K562 (cell line): Measurements from ENCODE around the gene MRPL55. TPM values are rescaled to one million over a fixed set of nuclear protein-coding genes. Genes with fewer than 3 reads are reported as not detected.

Source experiments
- BCOR ChIP-seq: fragments of 450-650 bp; IDR thresholded peaks from 2 replicates; pipeline ENCODE4 v1.6.1; 2016
- DACH1 ChIP-seq: fragments of 450-650 bp; IDR thresholded peaks from 2 replicates; pipeline ENCODE4 v1.6.1; 2018; ENCODE audit not compliant: partially characterized antibody
- DIDO1 ChIP-seq: fragments of 450-650 bp; IDR thresholded peaks from 2 replicates; pipeline ENCODE4 v1.6.1; 2016; ENCODE audit warnings: low read depth, missing biosample characterization, missing genetic modification characterization
- ERF ChIP-seq: fragments of 450-650 bp; formaldehyde crosslinking; IDR thresholded peaks from 2 replicates; pipeline ENCODE4 v1.4.0; 2020; ENCODE audit warnings: mild to moderate bottlenecking, mixed read lengths
- FOXA1 ChIP-seq: fragments of 450-650 bp; IDR thresholded peaks from 2 replicates; pipeline ENCODE4 v1.6.1; 2016; ENCODE audit warnings: mild to moderate bottlenecking, borderline replicate concordance
- GABPB1 ChIP-seq: sonication (generic); formaldehyde crosslinking; IDR thresholded peaks from 2 replicates; pipeline ENCODE4 v1.8.0; 2022; ENCODE audit warnings: mild to moderate bottlenecking, missing genetic modification reagents
- GTF2F1 ChIP-seq: IDR thresholded peaks from 2 replicates; pipeline ENCODE4 v1.6.1; 2011; ENCODE audit warnings: low read depth, low read length, improper control_type of control experiment
- HDAC1 ChIP-seq, 2 experiments: fragments of 450-650 bp; IDR thresholded peaks; 2 replicates each; pipeline ENCODE4 v1.6.1; 2016 to 2017; ENCODE audit warnings: inconsistent platforms in 1 of 2, mild to moderate bottlenecking in 1 of 2, moderate library complexity in 1 of 2
- JUN ChIP-seq, 2 experiments: sonication (generic) in 1 of 2; formaldehyde crosslinking in 1 of 2; IDR thresholded peaks; 2 replicates each; pipeline versions ENCODE4 v1.6.1 to v1.8.0; 2012 to 2022; ENCODE audit warnings: borderline replicate concordance in 2 of 2, mild to moderate bottlenecking in 2 of 2, improper control_type of control experiment in 1 of 2, low read depth in 1 of 2, low read length in 1 of 2, missing genetic modification reagents in 1 of 2
- LARP7 ChIP-seq: fragments of 450-650 bp; IDR thresholded peaks from 2 replicates; pipeline ENCODE4 v1.6.1; 2016
- MBD2 ChIP-seq: sonication (generic); IDR thresholded peaks from 2 replicates; pipeline ENCODE4 v1.6.1; 2016; ENCODE audit warnings: low read depth, borderline replicate concordance
- MIER1 ChIP-seq: fragments of 450-650 bp; IDR thresholded peaks from 2 replicates; pipeline ENCODE4 v1.6.1; 2016; ENCODE audit warnings: antibody characterized with exemption, mild to moderate bottlenecking, low read depth
- NFXL1 ChIP-seq: fragments of 450-650 bp; formaldehyde crosslinking; IDR thresholded peaks from 2 replicates; pipeline ENCODE4 v1.4.0; 2021; ENCODE audit warnings: mild to moderate bottlenecking
- PHB2 ChIP-seq: fragments of 450-650 bp; IDR thresholded peaks from 2 replicates; pipeline ENCODE4 v1.6.1; 2017; ENCODE audit warnings: low read depth
- POLR2AphosphoS2 ChIP-seq: IDR thresholded peaks from 2 replicates; pipeline ENCODE4 v1.6.1; 2012; ENCODE audit warnings: low read length, improper control_type of control experiment
- POLR2AphosphoS5 ChIP-seq: IDR thresholded peaks from 2 replicates; pipeline ENCODE4 v1.6.1; 2011; ENCODE audit warnings: mild to moderate bottlenecking, low read depth, low read length, moderate library complexity; ENCODE audit not compliant: control insufficient read depth, insufficient read depth
- RNF2 ChIP-seq: sonication (generic); IDR thresholded peaks from 2 replicates; pipeline ENCODE4 v1.6.1; 2016
- SIN3A ChIP-seq, 2 experiments: fragments of 150-350 bp in 1 of 2; IDR thresholded peaks; 2 replicates each; pipeline ENCODE4 v1.6.1; 2011 to 2016; ENCODE audit warnings: borderline replicate concordance in 2 of 2, low read depth in 2 of 2, low read length in 2 of 2, mild to moderate bottlenecking in 2 of 2, moderate library complexity in 2 of 2; ENCODE audit not compliant: control insufficient read depth in 1 of 2
- SIRT6 ChIP-seq: IDR thresholded peaks from one replicate; pipeline ENCODE4 v1.6.1; 2012; ENCODE audit warnings: low read depth, mild to moderate bottlenecking, control low read depth, inconsistent platforms, low read length, moderate library complexity
- SMAD3 ChIP-seq: fragments of 450-650 bp; formaldehyde crosslinking; conservative IDR thresholded peaks from 2 replicates; pipeline ENCODE4 v1.4.0; 2020; ENCODE audit warnings: mild to moderate bottlenecking
- TARDBP ChIP-seq: fragments of 450-650 bp; IDR thresholded peaks from 2 replicates; pipeline ENCODE4 v1.6.1; 2016
- TBP ChIP-seq: optimal IDR thresholded peaks from 2 replicates; pipeline ENCODE3; 2011; ENCODE audit warnings: low read depth, low read length, improper control_type of control experiment
- ZBED1 ChIP-seq: IDR thresholded peaks from 2 replicates; pipeline ENCODE4 v1.6.1; 2014
- ZNF316 ChIP-seq: fragments of 450-650 bp; IDR thresholded peaks from 2 replicates; pipeline ENCODE4 v1.6.1; 2016
- ZNF717 ChIP-seq: fragments of 250-450 bp; sonication (Bioruptor Pico); IDR thresholded peaks from 2 replicates; pipeline ENCODE4 v1.5.0; 2021
- polyA plus RNA-seq, 8 experiments: library from polyadenylated mRNA; depleted of rRNA in 4 of 8; stranded (reverse) in 5 of 8; unstranded in 3 of 8; fragments of >200 nt; fragmentation: Nextera tagmentation in 2 of 8; fragmentation: Illumina TruSeq in 1 of 8; extraction: Ambion mirVana in 2 of 8; extraction: Trizol in 1 of 8; gene quantifications; 2 replicates each; pipeline versions ENCODE4 v1.2.1 to v1.2.3, GENCODE V29; 2011 to 2014; ENCODE audit warnings: inconsistent platforms in 1 of 8, missing spikeins in 1 of 8
- total RNA-seq, 7 experiments: library from RNA; depleted of rRNA in 6 of 7; stranded (reverse); fragments of >200 nt in 6 of 7; fragmentation: Illumina TruSeq in 2 of 7; extraction: Trizol in 2 of 7; gene quantifications; 2 replicates each; pipeline versions ENCODE4 v1.2.1 to v1.2.3, GENCODE V29; 2011 to 2021; ENCODE audit warnings: low replicate concordance in 1 of 7
- TF ChIP-seq, protein P1 (sequence below): fragments of 450-650 bp; IDR thresholded peaks from 2 replicates; pipeline ENCODE4 v1.6.1; 2018; ENCODE audit not compliant: partially characterized antibody
- TF ChIP-seq, protein P2 (sequence below): sonication (generic); formaldehyde crosslinking; IDR thresholded peaks from 2 replicates; pipeline ENCODE4 v1.8.0; 2022; ENCODE audit warnings: mild to moderate bottlenecking, missing genetic modification reagents

MRPL55 gene
- total and polyA plus RNA-seq, 9 of the 15 experiments (the other 6 are each of a cell fraction or from before 2014, with no cell fraction given) = 34.9 to 228 (median 81.0) TPM

DNA sequence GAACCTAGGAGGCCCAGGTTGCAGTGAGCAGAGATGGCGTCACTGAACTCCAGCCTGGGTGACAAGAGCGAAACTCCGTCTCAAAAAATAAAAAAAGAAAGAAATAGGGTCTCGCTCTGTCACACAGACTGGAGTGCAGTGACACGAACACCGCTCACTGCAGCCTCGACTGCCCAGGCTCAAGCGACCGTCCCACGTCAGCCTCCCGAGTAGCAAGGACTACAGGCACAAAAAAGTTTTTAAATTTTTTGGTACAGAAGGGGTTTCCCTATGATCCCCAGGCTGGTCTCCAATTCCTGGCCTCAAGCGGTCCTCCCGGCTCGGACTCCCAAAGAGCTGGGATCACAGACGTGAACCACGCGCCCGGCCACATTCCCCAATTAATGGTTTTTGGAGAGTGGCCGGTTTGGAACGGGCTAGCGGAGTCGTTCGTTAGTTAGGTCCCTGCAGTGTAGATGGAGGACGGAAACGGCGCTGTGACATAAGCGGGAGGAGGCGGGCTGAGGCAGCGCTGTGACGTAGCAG is 30.4 kb upstream of the MRPL55 start (continued):
- TF ChIP-seq, protein P1, sequence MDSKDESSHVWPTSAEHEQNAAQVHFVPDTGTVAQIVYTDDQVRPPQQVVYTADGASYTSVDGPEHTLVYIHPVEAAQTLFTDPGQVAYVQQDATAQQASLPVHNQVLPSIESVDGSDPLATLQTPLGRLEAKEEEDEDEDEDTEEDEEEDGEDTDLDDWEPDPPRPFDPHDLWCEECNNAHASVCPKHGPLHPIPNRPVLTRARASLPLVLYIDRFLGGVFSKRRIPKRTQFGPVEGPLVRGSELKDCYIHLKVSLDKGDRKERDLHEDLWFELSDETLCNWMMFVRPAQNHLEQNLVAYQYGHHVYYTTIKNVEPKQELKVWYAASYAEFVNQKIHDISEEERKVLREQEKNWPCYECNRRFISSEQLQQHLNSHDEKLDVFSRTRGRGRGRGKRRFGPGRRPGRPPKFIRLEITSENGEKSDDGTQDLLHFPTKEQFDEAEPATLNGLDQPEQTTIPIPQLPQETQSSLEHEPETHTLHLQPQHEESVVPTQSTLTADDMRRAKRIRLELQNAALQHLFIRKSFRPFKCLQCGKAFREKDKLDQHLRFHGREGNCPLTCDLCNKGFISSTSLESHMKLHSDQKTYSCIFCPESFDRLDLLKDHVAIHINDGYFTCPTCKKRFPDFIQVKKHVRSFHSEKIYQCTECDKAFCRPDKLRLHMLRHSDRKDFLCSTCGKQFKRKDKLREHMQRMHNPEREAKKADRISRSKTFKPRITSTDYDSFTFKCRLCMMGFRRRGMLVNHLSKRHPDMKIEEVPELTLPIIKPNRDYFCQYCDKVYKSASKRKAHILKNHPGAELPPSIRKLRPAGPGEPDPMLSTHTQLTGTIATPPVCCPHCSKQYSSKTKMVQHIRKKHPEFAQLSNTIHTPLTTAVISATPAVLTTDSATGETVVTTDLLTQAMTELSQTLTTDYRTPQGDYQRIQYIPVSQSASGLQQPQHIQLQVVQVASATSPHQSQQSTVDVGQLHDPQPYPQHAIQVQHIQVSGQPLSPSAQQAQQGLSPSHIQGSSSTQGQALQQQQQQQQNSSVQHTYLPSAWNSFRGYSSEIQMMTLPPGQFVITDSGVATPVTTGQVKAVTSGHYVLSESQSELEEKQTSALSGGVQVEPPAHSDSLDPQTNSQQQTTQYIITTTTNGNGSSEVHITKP = peak; percentile 29
- TF ChIP-seq LARP7 (0 out of 2 replicates have a peak, but pooled peaks have one; percentile 10), DIDO1 (no peak), HDAC1 (IDR thresholded peaks at IDR 0.05) (peak in 1 of 2 experiments; percentile 11; a peak in 2 of 4 replicates), ERF (CRISPR knock-in tag) (peak; percentile 75; the same call in 1 of the 2 replicates), SMAD3 (CRISPR knock-in tag) (0 out of 2 replicates have a peak, but pooled peaks have one; percentile 34), ZNF717 (no peak), NFXL1 (CRISPR knock-in tag) (no peak), JUN (IDR thresholded peaks at IDR 0.05; ENCODE audit: borderline replicate concordance, low read depth, low read length) (peak; percentile 23; the same call in 1 of the 2 replicates), JUN (CRISPR knock-in tag; IDR thresholded peaks at IDR 0.05; ENCODE audit: borderline replicate concordance) (no peak), TARDBP (no peak), FOXA1 (no peak), SIN3A (IDR thresholded peaks at IDR 0.05; ENCODE audit: borderline replicate concordance in 2 of 2, control insufficient read depth in 1 of 2, low read depth in 2 of 2, low read length in 2 of 2) (no peak), MBD2 (no peak), MIER1 (peak; percentile 52; the same call in 1 of the 2 replicates), SIRT6 (no peak), ZNF316 (peak; percentile 16; the same call in 1 of the 2 replicates), PHB2 (no peak), GABPB1 (CRISPR knock-in tag) (peak; percentile 93), POLR2AphosphoS2 (peak; percentile 73; the same call in 1 of the 2 replicates), RNF2 (0 out of 2 replicates have a peak, but pooled peaks have one; percentile 2), GTF2F1 (no peak), DACH1 (no peak), ZBED1 (no peak), BCOR (0 out of 2 replicates have a peak, but pooled peaks have one; percentile 57), TBP (peak; percentile 35), POLR2AphosphoS5 (peak; percentile 86)
- TF ChIP-seq, protein P2, sequence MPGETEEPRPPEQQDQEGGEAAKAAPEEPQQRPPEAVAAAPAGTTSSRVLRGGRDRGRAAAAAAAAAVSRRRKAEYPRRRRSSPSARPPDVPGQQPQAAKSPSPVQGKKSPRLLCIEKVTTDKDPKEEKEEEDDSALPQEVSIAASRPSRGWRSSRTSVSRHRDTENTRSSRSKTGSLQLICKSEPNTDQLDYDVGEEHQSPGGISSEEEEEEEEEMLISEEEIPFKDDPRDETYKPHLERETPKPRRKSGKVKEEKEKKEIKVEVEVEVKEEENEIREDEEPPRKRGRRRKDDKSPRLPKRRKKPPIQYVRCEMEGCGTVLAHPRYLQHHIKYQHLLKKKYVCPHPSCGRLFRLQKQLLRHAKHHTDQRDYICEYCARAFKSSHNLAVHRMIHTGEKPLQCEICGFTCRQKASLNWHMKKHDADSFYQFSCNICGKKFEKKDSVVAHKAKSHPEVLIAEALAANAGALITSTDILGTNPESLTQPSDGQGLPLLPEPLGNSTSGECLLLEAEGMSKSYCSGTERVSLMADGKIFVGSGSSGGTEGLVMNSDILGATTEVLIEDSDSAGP (CRISPR knock-in tag) = 0 out of 2 replicates have a peak, but pooled peaks have one; percentile 45
